Neural cell (in vitro differentiated cells): ENCODE measurements around the gene ADGRA1. TPM values are rescaled to one million over a fixed set of nuclear protein-coding genes. Genes with fewer than 3 reads are reported as not detected.

Source experiments
- H2AFZ ChIP-seq: fragments of 200-600, 300-800 bp; sonication (generic), shearing (Covaris generic); 2 replicates; pipeline ENCODE4 v1.6.0; 2014; ENCODE audit warnings: low read depth, mild to moderate bottlenecking, antibody characterized with exemption, low read length, moderate library complexity
- H3F3A ChIP-seq: fragments of 200-600 bp; shearing (Covaris generic); 2 replicates; pipeline ENCODE4 v1.6.1; 2016; ENCODE audit warnings: mild to moderate bottlenecking, moderate library complexity, mixed read lengths, antibody characterized with exemption, low read length; ENCODE audit not compliant: insufficient read depth, poor library complexity, severe bottlenecking
- H3K27ac ChIP-seq: fragments of 200-600, 300-800 bp; sonication (generic), shearing (Covaris generic); 2 replicates; pipeline ENCODE4 v1.5.1; 2014; ENCODE audit warnings: mild to moderate bottlenecking, low read length, moderate library complexity
- H3K27me3 ChIP-seq: fragments of 300-800, 200-600 bp; sonication (generic), shearing (Covaris generic); 2 replicates; pipeline ENCODE4 v1.6.0; 2014; ENCODE audit warnings: mild to moderate bottlenecking, low read depth, low read length, moderate library complexity; ENCODE audit not compliant: insufficient read depth
- H3K36me3 ChIP-seq: fragments of 300-800, 200-600 bp; sonication (generic), shearing (Covaris generic); 2 replicates; pipeline ENCODE4 v1.5.1; 2014; ENCODE audit warnings: mild to moderate bottlenecking, antibody characterized with exemption, low read length, moderate library complexity; ENCODE audit not compliant: insufficient read depth
- H3K4me2 ChIP-seq: fragments of 300-800, 200-600 bp; sonication (generic), shearing (Covaris generic); 2 replicates; pipeline ENCODE4 v1.6.0; 2014; ENCODE audit warnings: mild to moderate bottlenecking, low read length
- H3K4me3 ChIP-seq: fragments of 300-800, 200-600 bp; sonication (generic), shearing (Covaris generic); 2 replicates; pipeline ENCODE4 v1.5.1; 2014; ENCODE audit warnings: mild to moderate bottlenecking, low read length, moderate library complexity
- H3K79me2 ChIP-seq: fragments of 200-600 bp; shearing (Covaris generic); replicated peaks from 2 replicates; pipeline ENCODE4 v1.6.0; 2014; ENCODE audit warnings: mild to moderate bottlenecking, low read length, moderate library complexity; ENCODE audit not compliant: insufficient read depth
- H3K9ac ChIP-seq: fragments of 300-800, 200-600 bp; sonication (generic), shearing (Covaris generic); 2 replicates; pipeline ENCODE4 v1.6.1; 2016; ENCODE audit warnings: mild to moderate bottlenecking, low read length, mixed read lengths
- H3K9me2 ChIP-seq: fragments of 200-600 bp; shearing (Covaris generic); 2 replicates; pipeline ENCODE4 v1.6.1; 2016; ENCODE audit warnings: mild to moderate bottlenecking, low read length, mixed read lengths; ENCODE audit not compliant: insufficient read depth
- H3K9me3 ChIP-seq: fragments of 200-600, 300-800 bp; sonication (generic), shearing (Covaris generic); 2 replicates; pipeline ENCODE4 v1.6.1; 2016; ENCODE audit warnings: mild to moderate bottlenecking, mixed run types, low read length, moderate library complexity, mixed read lengths
- H4K20me1 ChIP-seq: fragments of 200-600 bp; shearing (Covaris generic); 2 replicates; pipeline ENCODE4 v1.6.1; 2016; ENCODE audit warnings: mild to moderate bottlenecking, mixed run types; ENCODE audit not compliant: insufficient read depth
- EP300 ChIP-seq: fragments of 450-650 bp; conservative IDR thresholded peaks from 2 replicates; pipeline ENCODE4 v1.6.1; 2014; ENCODE audit warnings: antibody characterized with exemption, mild to moderate bottlenecking, moderate library complexity; ENCODE audit not compliant: poor library complexity, severe bottlenecking
- EZH2 ChIP-seq: fragments of 200-600, 300-800 bp; shearing (Covaris generic), sonication (generic); IDR thresholded peaks from 2 replicates; pipeline ENCODE4 v1.6.1; 2014; ENCODE audit warnings: antibody characterized with exemption, low read length, borderline replicate concordance, mild to moderate bottlenecking; ENCODE audit not compliant: insufficient read depth, poor library complexity, severe bottlenecking
- MXI1 ChIP-seq: fragments of 450-650 bp; conservative IDR thresholded peaks from 2 replicates; pipeline ENCODE4 v1.6.1; 2014; ENCODE audit warnings: antibody characterized with exemption, mild to moderate bottlenecking; ENCODE audit not compliant: poor library complexity, severe bottlenecking
- POLR2AphosphoS5 ChIP-seq: IDR thresholded peaks from 2 replicates; pipeline ENCODE4 v1.6.1; 2012
- RAD21 ChIP-seq: fragments of 450-650 bp; conservative IDR thresholded peaks from 2 replicates; pipeline ENCODE4 v1.6.1; 2014; ENCODE audit warnings: antibody characterized with exemption, mild to moderate bottlenecking, moderate library complexity
- REST ChIP-seq: IDR thresholded peaks from 2 replicates; pipeline ENCODE4 v1.6.1; 2012; ENCODE audit warnings: borderline replicate concordance
- SMC3 ChIP-seq: fragments of 450-650 bp; conservative IDR thresholded peaks from 2 replicates; pipeline ENCODE4 v1.6.1; 2014; ENCODE audit warnings: antibody characterized with exemption, mild to moderate bottlenecking, moderate library complexity; ENCODE audit not compliant: poor library complexity
- TAF1 ChIP-seq: IDR thresholded peaks from 2 replicates; pipeline ENCODE4 v1.6.1; 2012; ENCODE audit warnings: low read depth
- polyA plus RNA-seq: library from polyadenylated mRNA; depleted of rRNA; stranded (reverse); fragments of >200 nt; gene quantifications from 2 replicates; pipeline ENCODE4 v1.2.3, GENCODE V29; 2014
- TF ChIP-seq, protein P1 (sequence below): fragments of 450-650 bp; IDR thresholded peaks from 2 replicates; pipeline ENCODE4 v1.5.1; 2014; ENCODE audit warnings: antibody characterized with exemption, mild to moderate bottlenecking, moderate library complexity; ENCODE audit not compliant: poor library complexity, severe bottlenecking

The ADGRA1 gene
- polyA plus RNA-seq, 1 donor from 2014 or later = 2.2 TPM

GRCh38 chr10:133167693-133168616 is 80.2 kb downstream of the ADGRA1 start:
- Histone ChIP-seq H4K20me1 (no peaks in the 10 kb centered on the region), H3K27ac (no peak overlapping the region), H3K9me3 (no peaks in the 10 kb centered on the region), H3K36me3 (no peaks in the 10 kb centered on the region), H3K9me2 (no peaks in the 10 kb centered on the region), H3K4me2 (no peak overlapping the region), H3K9ac (no peak overlapping the region), H3K79me2 (no peaks in the 10 kb centered on the region), H2AFZ (no peak overlapping the region), H3F3A (no peaks in the 10 kb centered on the region), H3K4me3 (no peak overlapping the region), H3K27me3 (no peaks in the 10 kb centered on the region)
- TF ChIP-seq REST (no peak), SMC3 (no peak), POLR2AphosphoS5 (no peak), EZH2 (no peak), EP300 (no peak), RAD21 (no peak), MXI1 (no peak), TAF1 (no peak)
- TF ChIP-seq, protein P1, sequence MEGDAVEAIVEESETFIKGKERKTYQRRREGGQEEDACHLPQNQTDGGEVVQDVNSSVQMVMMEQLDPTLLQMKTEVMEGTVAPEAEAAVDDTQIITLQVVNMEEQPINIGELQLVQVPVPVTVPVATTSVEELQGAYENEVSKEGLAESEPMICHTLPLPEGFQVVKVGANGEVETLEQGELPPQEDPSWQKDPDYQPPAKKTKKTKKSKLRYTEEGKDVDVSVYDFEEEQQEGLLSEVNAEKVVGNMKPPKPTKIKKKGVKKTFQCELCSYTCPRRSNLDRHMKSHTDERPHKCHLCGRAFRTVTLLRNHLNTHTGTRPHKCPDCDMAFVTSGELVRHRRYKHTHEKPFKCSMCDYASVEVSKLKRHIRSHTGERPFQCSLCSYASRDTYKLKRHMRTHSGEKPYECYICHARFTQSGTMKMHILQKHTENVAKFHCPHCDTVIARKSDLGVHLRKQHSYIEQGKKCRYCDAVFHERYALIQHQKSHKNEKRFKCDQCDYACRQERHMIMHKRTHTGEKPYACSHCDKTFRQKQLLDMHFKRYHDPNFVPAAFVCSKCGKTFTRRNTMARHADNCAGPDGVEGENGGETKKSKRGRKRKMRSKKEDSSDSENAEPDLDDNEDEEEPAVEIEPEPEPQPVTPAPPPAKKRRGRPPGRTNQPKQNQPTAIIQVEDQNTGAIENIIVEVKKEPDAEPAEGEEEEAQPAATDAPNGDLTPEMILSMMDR = no peak

DNA sequence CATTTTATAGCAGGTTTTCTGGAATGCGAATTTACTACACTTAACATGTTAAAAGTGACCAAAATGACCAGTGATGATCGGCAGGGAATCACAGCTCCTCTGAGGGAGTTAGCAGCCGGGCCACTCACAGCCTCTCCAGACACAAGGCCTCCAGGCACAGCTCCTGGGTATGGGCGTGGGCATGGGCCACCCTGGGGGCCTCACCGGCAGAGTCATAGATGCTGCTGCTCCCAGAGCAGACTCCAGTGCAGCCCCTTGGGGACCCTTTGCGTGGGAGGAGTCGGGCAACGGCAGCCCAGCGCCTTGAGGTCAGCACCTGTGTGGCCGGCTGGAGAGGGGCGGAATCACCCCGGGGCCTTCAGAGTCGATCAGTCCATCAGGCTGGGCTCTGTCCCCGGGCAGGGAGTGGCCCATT is 80.9 kb downstream of the ADGRA1 start:
- Histone ChIP-seq H3K4me2 (no peak overlapping the region), H4K20me1 (no peaks in the 10 kb centered on the region), H3K36me3 (no peaks in the 10 kb centered on the region), H3K9me3 (no peaks in the 10 kb centered on the region), H3K9me2 (no peaks in the 10 kb centered on the region), H3K27ac (no peak overlapping the region), H2AFZ (no peak overlapping the region), H3K4me3 (no peak overlapping the region), H3K9ac (no peak overlapping the region), H3F3A (no peaks in the 10 kb centered on the region), H3K79me2 (no peaks in the 10 kb centered on the region), H3K27me3 (no peaks in the 10 kb centered on the region)
- TF ChIP-seq, protein P1 = no peak
- TF ChIP-seq EZH2 (no peak), RAD21 (no peak), TAF1 (no peak), POLR2AphosphoS5 (no peak), EP300 (no peak), SMC3 (no peak), MXI1 (no peak), REST (no peak)
